Peyer's patch (tissue), 4 donors: Measurements from ENCODE around the gene KLHL7.

Experiments used
- POLR2A ChIP-seq, 2 donors: fragments of 450-650 bp; IDR thresholded peaks; one replicate each; pipeline ENCODE4 v1.5.1; 2017; ENCODE audit warnings: antibody characterized with exemption in 2 of 2, mild to moderate bottlenecking in 2 of 2, moderate library complexity in 2 of 2
- TF ChIP-seq, protein P1 (sequence below), 6 experiments: fragments of 450-650 bp in 4 of 6; fragments of 200-600 bp in 2 of 6; sonication (generic) in 1 of 6; IDR thresholded peaks; one replicate each; pipeline ENCODE4 v1.5.1; 2017 to 2019; ENCODE audit warnings: antibody characterized with exemption in 6 of 6, mild to moderate bottlenecking in 3 of 6, moderate library complexity in 1 of 6

DNA sequence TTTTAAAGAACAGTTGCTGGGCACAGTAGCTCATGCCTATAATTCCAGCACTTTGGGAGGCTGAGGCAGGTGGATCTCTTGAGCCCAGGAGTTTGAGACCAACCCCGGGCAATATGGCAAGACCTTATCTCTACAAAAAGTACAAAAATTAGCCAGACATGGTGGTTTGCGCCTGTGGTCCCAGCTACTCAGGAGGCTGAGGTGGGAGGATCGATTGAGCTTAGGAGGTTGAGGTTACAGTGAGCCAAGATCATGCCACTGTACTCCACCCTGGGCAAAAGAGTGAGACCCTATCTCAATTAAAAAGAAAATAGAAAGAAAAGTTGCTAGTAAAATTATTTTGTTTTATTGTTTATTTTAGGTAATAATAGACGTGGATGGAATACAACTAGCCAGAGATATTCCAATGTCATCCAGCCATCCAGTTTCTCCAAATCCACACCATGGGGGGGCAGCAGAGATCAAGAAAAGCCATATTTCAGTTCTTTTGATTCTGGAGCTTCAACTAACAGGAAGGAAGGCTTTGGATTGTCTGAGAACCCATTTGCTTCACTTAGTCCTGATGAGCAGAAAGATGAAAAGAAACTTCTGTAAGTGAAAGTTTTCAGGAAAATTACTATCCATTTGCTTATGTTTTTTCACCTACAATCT lies 79.2 kb downstream of the KLHL7 start:
- TF ChIP-seq, protein P1, sequence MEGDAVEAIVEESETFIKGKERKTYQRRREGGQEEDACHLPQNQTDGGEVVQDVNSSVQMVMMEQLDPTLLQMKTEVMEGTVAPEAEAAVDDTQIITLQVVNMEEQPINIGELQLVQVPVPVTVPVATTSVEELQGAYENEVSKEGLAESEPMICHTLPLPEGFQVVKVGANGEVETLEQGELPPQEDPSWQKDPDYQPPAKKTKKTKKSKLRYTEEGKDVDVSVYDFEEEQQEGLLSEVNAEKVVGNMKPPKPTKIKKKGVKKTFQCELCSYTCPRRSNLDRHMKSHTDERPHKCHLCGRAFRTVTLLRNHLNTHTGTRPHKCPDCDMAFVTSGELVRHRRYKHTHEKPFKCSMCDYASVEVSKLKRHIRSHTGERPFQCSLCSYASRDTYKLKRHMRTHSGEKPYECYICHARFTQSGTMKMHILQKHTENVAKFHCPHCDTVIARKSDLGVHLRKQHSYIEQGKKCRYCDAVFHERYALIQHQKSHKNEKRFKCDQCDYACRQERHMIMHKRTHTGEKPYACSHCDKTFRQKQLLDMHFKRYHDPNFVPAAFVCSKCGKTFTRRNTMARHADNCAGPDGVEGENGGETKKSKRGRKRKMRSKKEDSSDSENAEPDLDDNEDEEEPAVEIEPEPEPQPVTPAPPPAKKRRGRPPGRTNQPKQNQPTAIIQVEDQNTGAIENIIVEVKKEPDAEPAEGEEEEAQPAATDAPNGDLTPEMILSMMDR (IDR thresholded peaks at IDR 0.05) = peak in 3 of 6 experiments; percentile 45 to 50 (median 47)
- TF ChIP-seq POLR2A (IDR thresholded peaks at IDR 0.05) = no peak
